NT2/D1 (cell line): ENCODE results near the gene IST1.

Experiments
- SUZ12 ChIP-seq: IDR thresholded peaks from 2 replicates; pipeline ENCODE4 v1.6.1; 2011; ENCODE audit not compliant: insufficient read length, insufficient read depth; ENCODE audit errors: extremely low read depth
- ZNF274 ChIP-seq: IDR thresholded peaks from 2 replicates; pipeline ENCODE4 v1.6.1; 2011; ENCODE audit warnings: mild to moderate bottlenecking, low read depth, low read length

GRCh38 chr16:71895679-71896365, 491 bp downstream of the IST1 start:
- no peak for TF ChIP-seq SUZ12
- no peak for TF ChIP-seq ZNF274
